SK-N-SH treated with all-trans-retinoic acid at 6 μM for 48 hours (cell line): ENCODE results near the gene SGIP1.
A peak's percentile ranks its signal among the peaks of the same experiment; 100 is the strongest.

ENCODE experiments used
- ATAC-seq: fragments of 200-7000 bp; cut with Tn5 transposase; 3 replicates; pipeline ENCODE4 v1.9.1; 2020; ENCODE audit warnings: mild to moderate bottlenecking, moderate library complexity
- ARNTL ChIP-seq: fragments of 450-650 bp; formaldehyde crosslinking; IDR thresholded peaks from 2 replicates; pipeline ENCODE4 v1.5.0; 2020; ENCODE audit warnings: low read depth, mild to moderate bottlenecking, moderate library complexity, borderline replicate concordance
- BACH2 ChIP-seq: fragments of 250-450 bp; sonication (Bioruptor Pico); IDR thresholded peaks from 2 replicates; pipeline ENCODE4 v1.9.0; 2021; ENCODE audit warnings: mild to moderate bottlenecking, borderline replicate concordance
- GLIS3 ChIP-seq: fragments of 250-450 bp; sonication (Bioruptor Pico); IDR thresholded peaks from 2 replicates; pipeline ENCODE4 v1.5.0; 2020; ENCODE audit warnings: mild to moderate bottlenecking, moderate library complexity
- ISL1 ChIP-seq: fragments of 250-450 bp; sonication (Bioruptor Pico); IDR thresholded peaks from 2 replicates; pipeline ENCODE4 v2.1.2; 2022; ENCODE audit warnings: mild to moderate bottlenecking, moderate library complexity
- OSR1 ChIP-seq: fragments of 250-450 bp; sonication (Bioruptor Pico); IDR thresholded peaks from 2 replicates; pipeline ENCODE4 v1.8.0; 2022; ENCODE audit warnings: moderate library complexity, mild to moderate bottlenecking, inconsistent platforms
- PPARA ChIP-seq: fragments of 250-450 bp; sonication (Bioruptor Pico); IDR thresholded peaks from 2 replicates; pipeline ENCODE4 v1.5.0; 2020; ENCODE audit warnings: mild to moderate bottlenecking, borderline replicate concordance
- SNAI2 ChIP-seq: fragments of 250-450 bp; sonication (Bioruptor Pico); IDR thresholded peaks from 2 replicates; pipeline ENCODE4 v1.5.0; 2020; ENCODE audit warnings: mild to moderate bottlenecking, moderate library complexity
- TCF4 ChIP-seq: fragments of 250-450 bp; sonication (Bioruptor Pico); IDR thresholded peaks from 2 replicates; pipeline ENCODE4 v1.8.0; 2021; ENCODE audit warnings: mild to moderate bottlenecking, moderate library complexity, borderline replicate concordance
- TOX ChIP-seq: fragments of 250-450 bp; sonication (Bioruptor Pico); IDR thresholded peaks from 2 replicates; pipeline ENCODE4 v1.8.0; 2021; ENCODE audit warnings: mild to moderate bottlenecking, moderate library complexity, borderline replicate concordance
- ZC3H10 ChIP-seq: fragments of 250-450 bp; sonication (Bioruptor Pico); IDR thresholded peaks from 2 replicates; pipeline ENCODE4 v1.5.1; 2021; ENCODE audit warnings: mild to moderate bottlenecking, moderate library complexity
- ZFP3 ChIP-seq: fragments of 250-450 bp; sonication (Bioruptor Pico); IDR thresholded peaks from 2 replicates; pipeline ENCODE4 v1.5.0; 2020; ENCODE audit warnings: mild to moderate bottlenecking, moderate library complexity
- ZFP30 ChIP-seq: fragments of 450-650 bp; formaldehyde crosslinking; IDR thresholded peaks from 2 replicates; pipeline ENCODE4 v1.5.0; 2022; ENCODE audit warnings: mild to moderate bottlenecking, moderate library complexity
- ZNF565 ChIP-seq: fragments of 450-650 bp; formaldehyde crosslinking; conservative IDR thresholded peaks from 2 replicates; pipeline ENCODE4 v1.5.0; 2020; ENCODE audit warnings: low read depth, mild to moderate bottlenecking, moderate library complexity
- ZNF70 ChIP-seq: fragments of 450-650 bp; formaldehyde crosslinking; IDR thresholded peaks from 2 replicates; pipeline ENCODE4 v1.5.0; 2020; ENCODE audit warnings: mild to moderate bottlenecking, moderate library complexity
- ZNF8 ChIP-seq: fragments of 450-650 bp; formaldehyde crosslinking; IDR thresholded peaks from 2 replicates; pipeline ENCODE4 v1.5.0; 2020; ENCODE audit warnings: mild to moderate bottlenecking, moderate library complexity
- TF ChIP-seq, protein P1 (sequence below): fragments of 250-450 bp; sonication (Bioruptor Pico); IDR thresholded peaks from 2 replicates; pipeline ENCODE4 v1.5.1; 2021; ENCODE audit warnings: mild to moderate bottlenecking, moderate library complexity
- TF ChIP-seq, protein P2 (sequence below): fragments of 250-450 bp; sonication (Bioruptor Pico); IDR thresholded peaks from 2 replicates; pipeline ENCODE4 v1.8.0; 2020; ENCODE audit warnings: mild to moderate bottlenecking, moderate library complexity, borderline replicate concordance
- TF ChIP-seq, protein P3 (sequence below): fragments of 250-450 bp; sonication (Bioruptor Pico); IDR thresholded peaks from 2 replicates; pipeline ENCODE4 v1.5.0; 2020; ENCODE audit warnings: mild to moderate bottlenecking, moderate library complexity
- TF ChIP-seq, protein P4 (sequence below): fragments of 250-450 bp; sonication (Bioruptor Pico); IDR thresholded peaks from 2 replicates; pipeline ENCODE4 v1.8.0; 2021; ENCODE audit warnings: low read depth, mild to moderate bottlenecking, moderate library complexity, borderline replicate concordance
- TF ChIP-seq, protein P5 (sequence below): fragments of 250-450 bp; sonication (Bioruptor Pico); IDR thresholded peaks from 2 replicates; pipeline ENCODE4 v1.5.1; 2020; ENCODE audit warnings: low read depth, mild to moderate bottlenecking, moderate library complexity

SGIP1 gene

DNA sequence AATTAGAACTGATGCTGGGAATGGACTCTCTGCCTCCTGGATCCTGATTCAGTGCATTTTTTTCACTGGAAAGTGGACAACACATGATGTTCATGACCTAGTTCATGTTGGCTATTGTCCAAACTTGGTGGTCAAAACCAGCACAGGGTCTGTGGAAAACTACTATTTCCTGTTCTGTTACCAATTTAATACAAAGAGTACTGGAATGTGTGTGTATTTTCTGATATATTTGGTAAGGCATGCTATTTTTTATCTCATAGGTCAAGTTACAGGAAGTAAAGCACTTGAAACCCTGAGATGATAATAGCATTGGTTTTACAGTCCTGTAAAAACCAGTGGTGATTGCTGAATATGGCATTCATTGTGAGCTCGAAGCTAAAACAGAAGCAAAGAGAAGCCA, 89.9 kb downstream of the SGIP1 start:
- ATAC-seq: peak; percentile 77
- no peak for TF ChIP-seq ZFP3 (CRISPR knock-in tag)
- TF ChIP-seq ZNF70 (CRISPR knock-in tag): peak; percentile 77

DNA sequence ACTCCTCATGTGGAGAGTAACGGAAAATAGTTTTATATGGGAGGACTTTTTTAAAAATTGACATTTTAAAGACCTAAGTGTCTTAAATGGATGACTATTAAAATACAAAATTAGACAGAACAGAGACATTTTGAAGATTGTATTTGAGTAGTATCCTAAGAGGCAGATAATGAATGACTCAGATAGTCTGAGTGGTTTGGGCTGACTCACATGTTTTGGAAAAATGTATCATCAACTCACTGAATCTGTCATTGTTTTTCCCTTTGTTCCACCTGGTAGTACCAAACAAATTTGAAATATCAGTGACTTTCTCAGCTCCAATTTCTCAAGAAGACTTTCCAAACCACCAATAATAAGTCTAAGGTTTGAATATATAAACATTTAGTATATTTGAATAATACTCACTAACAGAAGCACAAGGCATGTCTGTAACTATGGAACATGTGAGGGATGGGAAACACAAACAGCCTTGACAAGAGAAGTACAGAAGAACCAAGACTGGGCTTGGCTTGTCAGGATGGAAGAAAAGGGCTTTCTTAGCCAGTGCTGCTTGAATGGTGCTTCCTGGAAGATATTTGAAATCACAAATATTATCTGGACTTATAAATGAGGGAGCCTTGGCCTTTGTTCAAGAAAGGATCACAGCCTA, 90.6 kb downstream of the SGIP1 start:
- TF ChIP-seq, protein P1, sequence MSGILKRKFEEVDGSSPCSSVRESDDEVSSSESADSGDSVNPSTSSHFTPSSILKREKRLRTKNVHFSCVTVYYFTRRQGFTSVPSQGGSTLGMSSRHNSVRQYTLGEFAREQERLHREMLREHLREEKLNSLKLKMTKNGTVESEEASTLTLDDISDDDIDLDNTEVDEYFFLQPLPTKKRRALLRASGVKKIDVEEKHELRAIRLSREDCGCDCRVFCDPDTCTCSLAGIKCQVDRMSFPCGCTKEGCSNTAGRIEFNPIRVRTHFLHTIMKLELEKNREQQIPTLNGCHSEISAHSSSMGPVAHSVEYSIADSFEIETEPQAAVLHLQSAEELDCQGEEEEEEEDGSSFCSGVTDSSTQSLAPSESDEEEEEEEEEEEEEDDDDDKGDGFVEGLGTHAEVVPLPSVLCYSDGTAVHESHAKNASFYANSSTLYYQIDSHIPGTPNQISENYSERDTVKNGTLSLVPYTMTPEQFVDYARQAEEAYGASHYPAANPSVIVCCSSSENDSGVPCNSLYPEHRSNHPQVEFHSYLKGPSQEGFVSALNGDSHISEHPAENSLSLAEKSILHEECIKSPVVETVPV (CRISPR knock-in tag): no peak
- TF ChIP-seq, protein P2, sequence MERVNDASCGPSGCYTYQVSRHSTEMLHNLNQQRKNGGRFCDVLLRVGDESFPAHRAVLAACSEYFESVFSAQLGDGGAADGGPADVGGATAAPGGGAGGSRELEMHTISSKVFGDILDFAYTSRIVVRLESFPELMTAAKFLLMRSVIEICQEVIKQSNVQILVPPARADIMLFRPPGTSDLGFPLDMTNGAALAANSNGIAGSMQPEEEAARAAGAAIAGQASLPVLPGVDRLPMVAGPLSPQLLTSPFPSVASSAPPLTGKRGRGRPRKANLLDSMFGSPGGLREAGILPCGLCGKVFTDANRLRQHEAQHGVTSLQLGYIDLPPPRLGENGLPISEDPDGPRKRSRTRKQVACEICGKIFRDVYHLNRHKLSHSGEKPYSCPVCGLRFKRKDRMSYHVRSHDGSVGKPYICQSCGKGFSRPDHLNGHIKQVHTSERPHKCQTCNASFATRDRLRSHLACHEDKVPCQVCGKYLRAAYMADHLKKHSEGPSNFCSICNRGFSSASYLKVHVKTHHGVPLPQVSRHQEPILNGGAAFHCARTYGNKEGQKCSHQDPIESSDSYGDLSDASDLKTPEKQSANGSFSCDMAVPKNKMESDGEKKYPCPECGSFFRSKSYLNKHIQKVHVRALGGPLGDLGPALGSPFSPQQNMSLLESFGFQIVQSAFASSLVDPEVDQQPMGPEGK: peak; percentile 82
- TF ChIP-seq GLIS3 (CRISPR knock-in tag) (no peak), ISL1 (CRISPR knock-in tag) (peak; percentile 97), ZNF8 (CRISPR knock-in tag) (no peak), ZNF565 (CRISPR knock-in tag) (no peak), ZC3H10 (CRISPR knock-in tag) (peak; percentile 94), ARNTL (CRISPR knock-in tag) (no peak), TCF4 (CRISPR knock-in tag) (no peak), SNAI2 (0 out of 2 replicates have a peak, but pooled peaks have one; percentile 12), OSR1 (CRISPR knock-in tag) (no peak)

DNA sequence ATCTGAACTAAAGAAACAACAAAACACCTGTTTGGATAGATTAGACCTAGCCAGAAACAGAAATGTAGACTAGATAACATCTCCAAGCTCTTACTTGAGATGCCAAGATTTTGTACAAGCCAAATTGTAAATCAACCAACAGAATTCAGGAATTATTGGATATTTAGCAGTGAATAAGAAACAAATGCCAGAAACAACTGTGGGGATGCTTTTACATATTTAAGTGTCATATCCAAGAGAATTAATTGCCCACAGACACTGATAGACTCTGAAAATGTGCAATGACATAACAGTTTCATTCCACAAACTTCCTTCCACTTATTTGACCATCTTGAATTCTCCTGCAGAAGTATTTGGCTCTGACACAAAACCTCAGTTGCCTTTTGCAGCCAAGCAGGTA, 92.3 kb downstream of the SGIP1 start:
- peak; percentile 9 for ATAC-seq
- no peak for TF ChIP-seq SNAI2
- TF ChIP-seq ZC3H10 (CRISPR knock-in tag): peak; percentile 66; the same call in 1 of the 2 replicates
- TF ChIP-seq TOX: 0 out of 2 replicates have a peak, but pooled peaks have one; percentile 41
- TF ChIP-seq, protein P3, sequence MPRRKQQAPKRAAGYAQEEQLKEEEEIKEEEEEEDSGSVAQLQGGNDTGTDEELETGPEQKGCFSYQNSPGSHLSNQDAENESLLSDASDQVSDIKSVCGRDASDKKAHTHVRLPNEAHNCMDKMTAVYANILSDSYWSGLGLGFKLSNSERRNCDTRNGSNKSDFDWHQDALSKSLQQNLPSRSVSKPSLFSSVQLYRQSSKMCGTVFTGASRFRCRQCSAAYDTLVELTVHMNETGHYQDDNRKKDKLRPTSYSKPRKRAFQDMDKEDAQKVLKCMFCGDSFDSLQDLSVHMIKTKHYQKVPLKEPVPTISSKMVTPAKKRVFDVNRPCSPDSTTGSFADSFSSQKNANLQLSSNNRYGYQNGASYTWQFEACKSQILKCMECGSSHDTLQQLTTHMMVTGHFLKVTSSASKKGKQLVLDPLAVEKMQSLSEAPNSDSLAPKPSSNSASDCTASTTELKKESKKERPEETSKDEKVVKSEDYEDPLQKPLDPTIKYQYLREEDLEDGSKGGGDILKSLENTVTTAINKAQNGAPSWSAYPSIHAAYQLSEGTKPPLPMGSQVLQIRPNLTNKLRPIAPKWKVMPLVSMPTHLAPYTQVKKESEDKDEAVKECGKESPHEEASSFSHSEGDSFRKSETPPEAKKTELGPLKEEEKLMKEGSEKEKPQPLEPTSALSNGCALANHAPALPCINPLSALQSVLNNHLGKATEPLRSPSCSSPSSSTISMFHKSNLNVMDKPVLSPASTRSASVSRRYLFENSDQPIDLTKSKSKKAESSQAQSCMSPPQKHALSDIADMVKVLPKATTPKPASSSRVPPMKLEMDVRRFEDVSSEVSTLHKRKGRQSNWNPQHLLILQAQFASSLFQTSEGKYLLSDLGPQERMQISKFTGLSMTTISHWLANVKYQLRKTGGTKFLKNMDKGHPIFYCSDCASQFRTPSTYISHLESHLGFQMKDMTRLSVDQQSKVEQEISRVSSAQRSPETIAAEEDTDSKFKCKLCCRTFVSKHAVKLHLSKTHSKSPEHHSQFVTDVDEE (CRISPR knock-in tag): no peak
- peak; percentile 85 for TF ChIP-seq ISL1 (CRISPR knock-in tag)

More for the DNA sequence above, 90.6 kb downstream of the SGIP1 start:
- peak; percentile 83 for ATAC-seq

DNA sequence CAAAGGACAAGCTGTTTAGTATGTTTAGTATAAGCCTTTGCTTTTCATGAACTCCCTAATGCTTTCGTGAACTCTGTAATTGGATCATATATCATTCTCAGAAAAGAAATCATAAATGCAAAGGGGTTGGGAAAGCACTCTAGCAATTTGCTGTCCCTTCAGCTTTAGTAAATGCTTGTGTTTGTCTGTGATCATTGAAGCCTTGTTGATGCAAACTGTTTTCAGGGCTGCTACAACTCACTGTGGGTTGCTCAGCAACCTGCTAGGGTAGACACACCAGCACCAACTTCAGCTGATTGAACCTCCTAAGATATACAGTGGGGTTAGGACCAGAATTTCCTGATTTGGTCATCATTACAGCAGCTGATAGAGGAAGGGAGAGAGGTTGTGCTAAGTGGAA, 95.0 kb downstream of the SGIP1 start:
- TF ChIP-seq, protein P4, sequence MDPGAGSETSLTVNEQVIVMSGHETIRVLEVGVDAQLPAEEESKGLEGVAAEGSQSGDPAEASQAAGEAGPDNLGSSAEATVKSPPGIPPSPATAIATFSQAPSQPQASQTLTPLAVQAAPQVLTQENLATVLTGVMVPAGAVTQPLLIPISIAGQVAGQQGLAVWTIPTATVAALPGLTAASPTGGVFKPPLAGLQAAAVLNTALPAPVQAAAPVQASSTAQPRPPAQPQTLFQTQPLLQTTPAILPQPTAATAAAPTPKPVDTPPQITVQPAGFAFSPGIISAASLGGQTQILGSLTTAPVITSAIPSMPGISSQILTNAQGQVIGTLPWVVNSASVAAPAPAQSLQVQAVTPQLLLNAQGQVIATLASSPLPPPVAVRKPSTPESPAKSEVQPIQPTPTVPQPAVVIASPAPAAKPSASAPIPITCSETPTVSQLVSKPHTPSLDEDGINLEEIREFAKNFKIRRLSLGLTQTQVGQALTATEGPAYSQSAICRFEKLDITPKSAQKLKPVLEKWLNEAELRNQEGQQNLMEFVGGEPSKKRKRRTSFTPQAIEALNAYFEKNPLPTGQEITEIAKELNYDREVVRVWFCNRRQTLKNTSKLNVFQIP (CRISPR knock-in tag): no peak
- no peak for TF ChIP-seq ZNF565 (CRISPR knock-in tag)
- TF ChIP-seq ZC3H10 (CRISPR knock-in tag): no peak
- TF ChIP-seq, protein P5, sequence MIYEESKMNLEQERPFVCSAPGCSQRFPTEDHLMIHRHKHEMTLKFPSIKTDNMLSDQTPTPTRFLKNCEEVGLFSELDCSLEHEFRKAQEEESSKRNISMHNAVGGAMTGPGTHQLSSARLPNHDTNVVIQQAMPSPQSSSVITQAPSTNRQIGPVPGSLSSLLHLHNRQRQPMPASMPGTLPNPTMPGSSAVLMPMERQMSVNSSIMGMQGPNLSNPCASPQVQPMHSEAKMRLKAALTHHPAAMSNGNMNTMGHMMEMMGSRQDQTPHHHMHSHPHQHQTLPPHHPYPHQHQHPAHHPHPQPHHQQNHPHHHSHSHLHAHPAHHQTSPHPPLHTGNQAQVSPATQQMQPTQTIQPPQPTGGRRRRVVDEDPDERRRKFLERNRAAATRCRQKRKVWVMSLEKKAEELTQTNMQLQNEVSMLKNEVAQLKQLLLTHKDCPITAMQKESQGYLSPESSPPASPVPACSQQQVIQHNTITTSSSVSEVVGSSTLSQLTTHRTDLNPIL: no peak
- TF ChIP-seq GLIS3 (CRISPR knock-in tag): no peak
- TF ChIP-seq BACH2 (CRISPR knock-in tag): no peak
- peak; percentile 73 for TF ChIP-seq ZFP30 (CRISPR knock-in tag)
- TF ChIP-seq, protein P3 (CRISPR knock-in tag): no peak
- no peak for TF ChIP-seq PPARA (CRISPR knock-in tag)
- no peak for ATAC-seq
